ENCODE data around the gene TRPC4.

TRPC4 gene

GRCh38 chr13:37869756-37870488, at the start of gene TRPC4:
TRPC4 (minus strand) TSS chr13:37869772; CDS start chr13:37783333, 86,439 bp downstream.
- DNase-seq (ENCODE audit: low read depth) = no peak

- DNase-seq (ENCODE audit: low read depth) = no peak
These were observed 49.2 kb upstream of the TRPC4 start for GRCh38 chr13:37918751-37919150.

GRCh38 chr13:37918116-37918714, 48.6 kb upstream of the TRPC4 start:
- no peak for DNase-seq (ENCODE audit: low read depth)

GRCh38 chr13:37914781-37915391, 45.3 kb upstream of the TRPC4 start:
- no peak for DNase-seq (ENCODE audit: low read depth)

- DNase-seq (ENCODE audit: low read depth) = no peak
These were observed 41.2 kb upstream of the TRPC4 start for GRCh38 chr13:37910790-37911189.

GRCh38 chr13:37906880-37907279, 37.3 kb upstream of the TRPC4 start:
- no peak for DNase-seq (ENCODE audit: low read depth)

- no peak for DNase-seq (ENCODE audit: low read depth)
These were observed 36.2 kb upstream of the TRPC4 start for GRCh38 chr13:37905736-37906135.

DNA sequence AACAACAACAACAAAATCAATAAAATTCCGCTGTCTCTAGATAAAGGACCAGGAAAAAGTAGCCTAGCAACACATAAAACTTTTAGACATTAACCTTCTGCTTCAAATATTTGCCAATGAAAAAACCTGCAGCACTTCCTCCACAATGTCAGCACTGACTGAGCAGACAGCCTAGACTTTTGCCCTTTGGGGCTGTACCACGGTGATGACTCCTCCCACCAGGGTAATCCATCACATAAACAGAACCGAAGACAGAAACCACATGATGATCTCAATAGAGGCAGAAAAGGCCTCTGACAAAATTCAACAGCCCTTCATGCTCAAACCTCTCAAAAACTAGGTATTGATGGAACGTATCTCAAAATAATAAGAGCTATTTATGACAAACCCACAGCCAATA, 30.2 kb upstream of the TRPC4 start:
- no peak for DNase-seq (ENCODE audit: low read depth)

- DNase-seq (ENCODE audit: low read depth) = no peak
These were observed 23.7 kb upstream of the TRPC4 start for GRCh38 chr13:37893321-37893720.

DNA sequence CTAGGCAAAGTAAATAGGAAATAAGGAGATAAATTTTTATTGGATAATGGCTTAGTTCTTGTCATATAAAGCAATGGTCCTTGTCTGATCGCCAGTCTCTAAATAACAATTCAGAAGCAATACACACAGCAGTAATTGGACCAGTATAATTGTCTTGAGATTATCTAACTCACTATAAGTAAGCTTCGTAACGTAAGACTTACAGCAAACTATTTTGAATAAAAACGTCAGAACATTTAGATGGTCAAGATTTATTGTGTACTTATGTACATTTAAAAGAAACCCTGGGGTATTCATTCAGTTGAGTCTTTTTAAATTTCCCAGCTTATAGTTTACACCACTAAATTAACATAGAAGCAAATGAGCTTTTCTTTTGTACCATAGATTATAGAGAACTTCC, 20.2 kb upstream of the TRPC4 start:
- DNase-seq (ENCODE audit: low read depth) = no peak

GRCh38 chr13:37889102-37889501, 19.5 kb upstream of the TRPC4 start:
- DNase-seq (ENCODE audit: low read depth) = no peak

DNA sequence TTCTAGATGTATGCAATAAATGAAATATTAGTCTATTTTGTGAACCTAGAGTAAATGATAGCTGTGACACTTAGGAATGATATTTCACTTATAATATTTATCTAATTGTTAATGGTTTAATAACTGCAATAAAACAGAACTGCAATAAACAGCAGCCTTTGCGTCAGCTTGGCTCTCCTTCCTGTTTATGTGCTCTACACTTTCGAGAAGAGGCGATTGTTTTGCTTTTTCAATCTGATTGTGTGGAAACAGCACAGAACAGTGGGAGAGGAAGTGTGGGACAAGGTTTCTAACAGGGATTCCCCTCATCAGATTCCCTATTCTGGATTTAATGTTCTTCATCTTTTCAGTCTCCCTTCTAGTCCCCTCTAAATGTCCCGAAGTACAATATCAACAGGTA, 17.3 kb upstream of the TRPC4 start:
- no peak for DNase-seq (ENCODE audit: low read depth)

GRCh38 chr13:37884674-37885073, 15.1 kb upstream of the TRPC4 start:
- no peak for DNase-seq (ENCODE audit: low read depth)

DNA sequence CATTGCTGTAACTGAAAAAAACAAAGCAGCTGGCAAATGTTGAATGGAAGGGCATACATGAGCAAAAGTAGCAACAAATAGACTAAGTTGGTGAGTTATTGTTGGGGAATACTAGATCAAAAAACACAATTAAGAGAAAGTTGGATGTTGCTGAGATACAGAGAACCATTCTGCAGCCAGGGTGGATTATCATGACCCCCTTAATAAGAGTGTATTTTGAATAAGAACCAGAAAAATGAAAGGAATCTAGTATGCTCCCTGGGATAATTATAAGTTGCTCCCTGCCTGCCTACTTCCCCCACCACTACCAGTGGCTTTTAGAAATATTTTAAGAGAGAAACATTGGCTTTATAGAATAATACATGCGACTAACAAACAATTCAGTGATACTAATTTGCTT, 14.5 kb upstream of the TRPC4 start:
- no peak for DNase-seq (ENCODE audit: low read depth)

GRCh38 chr13:37878921-37879320, 9.3 kb upstream of the TRPC4 start:
- DNase-seq (ENCODE audit: low read depth) = no peak

DNA sequence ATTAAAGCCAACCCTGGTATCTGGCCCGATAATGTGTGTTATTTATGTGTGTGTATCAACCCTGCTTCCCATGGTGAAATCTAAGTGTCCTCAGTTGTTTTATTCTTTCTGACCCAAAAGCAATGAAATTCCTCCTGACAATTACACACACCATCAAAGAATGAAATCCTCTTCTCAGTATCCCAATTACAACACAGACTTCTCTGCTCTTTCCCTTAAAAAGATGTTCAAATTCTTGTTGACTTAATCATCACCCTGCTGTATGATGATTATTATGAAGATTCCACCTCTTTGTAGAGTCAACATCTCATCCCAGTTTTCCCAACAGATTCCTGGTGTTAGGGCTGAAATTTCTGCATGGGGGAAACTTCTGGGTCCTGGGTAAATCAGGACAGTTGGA, 8.9 kb upstream of the TRPC4 start:
- no peak for DNase-seq (ENCODE audit: low read depth)

- no peak for DNase-seq (ENCODE audit: low read depth)
These were observed 1.5 kb upstream of the TRPC4 start for GRCh38 chr13:37870895-37871550.

- DNase-seq (ENCODE audit: low read depth) = no peak
These were observed 895 bp upstream of the TRPC4 start for GRCh38 chr13:37870489-37870845.

GRCh38 chr13:37869506-37869755, 141 bp downstream of the TRPC4 start:
- DNase-seq (ENCODE audit: low read depth) = no peak

GRCh38 chr13:37868691-37869505, 674 bp downstream of the TRPC4 start:
- no peak for DNase-seq (ENCODE audit: low read depth)

- no peak for DNase-seq (ENCODE audit: low read depth)
These were observed 5.9 kb downstream of the TRPC4 start for GRCh38 chr13:37863708-37864107.

DNA sequence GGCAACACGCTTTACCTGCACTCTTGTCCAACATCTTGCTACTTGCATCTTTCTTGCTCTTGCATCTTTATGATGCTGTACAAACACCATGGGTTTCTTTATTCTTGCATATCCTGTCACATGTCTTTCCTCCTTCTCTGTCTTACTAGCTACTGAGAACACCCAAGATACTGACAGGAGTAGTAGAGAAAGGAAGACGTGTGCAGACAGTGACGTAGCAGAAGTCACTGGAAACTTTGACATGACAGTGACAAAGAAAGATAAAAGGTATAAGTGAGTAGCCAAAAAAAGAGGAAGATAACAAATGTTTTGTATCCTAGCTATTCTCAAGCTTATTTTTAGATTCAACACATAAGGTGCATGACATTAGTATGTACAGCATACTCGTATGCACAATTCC, 34.2 kb downstream of the TRPC4 start:
- DNase-seq (ENCODE audit: low read depth) = no peak

- DNase-seq (ENCODE audit: low read depth) = no peak
These were observed 36.2 kb downstream of the TRPC4 start for GRCh38 chr13:37833411-37833810.
